GM18868 (cell line): ENCODE measurements around the gene AICDA.
"Not testable (repeated sequence)": the region's sequence is repeated elsewhere in the genome, so short reads cannot be mapped to it uniquely, and the experiment has no call there.

Experiments used
- ATAC-seq: cut with Tn5 transposase; IDR thresholded peaks from one replicate; pipeline ENCODE4 v1.9.1; 2021; ENCODE audit warnings: mild to moderate bottlenecking, moderate library complexity; ENCODE audit not compliant: unreplicated experiment

AICDA gene

DNA sequence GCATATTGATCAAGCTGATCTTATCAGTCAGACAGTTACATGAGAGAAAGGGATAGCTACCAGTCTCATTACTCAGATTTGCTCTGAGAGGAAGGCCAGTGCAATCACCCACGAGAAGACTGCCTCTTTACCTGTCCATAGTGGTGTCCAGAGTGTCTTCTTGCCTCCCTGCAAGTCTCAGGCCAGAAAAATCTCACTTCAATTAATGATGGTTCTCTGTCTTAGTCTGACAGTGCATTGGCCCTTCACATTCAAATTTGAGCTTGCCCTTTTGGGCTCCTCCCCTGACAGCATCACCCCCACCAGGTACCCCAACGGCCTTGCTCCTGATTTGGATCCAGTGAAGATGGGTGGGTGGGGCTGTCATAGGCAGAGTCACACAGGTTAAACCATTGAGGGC lies at the start of gene AICDA:
AICDA (minus strand) TSS at position 231 of the 400 bp plus-strand sequence; CDS start at position 139, 92 bp downstream.
- peak; percentile 39 for ATAC-seq

DNA sequence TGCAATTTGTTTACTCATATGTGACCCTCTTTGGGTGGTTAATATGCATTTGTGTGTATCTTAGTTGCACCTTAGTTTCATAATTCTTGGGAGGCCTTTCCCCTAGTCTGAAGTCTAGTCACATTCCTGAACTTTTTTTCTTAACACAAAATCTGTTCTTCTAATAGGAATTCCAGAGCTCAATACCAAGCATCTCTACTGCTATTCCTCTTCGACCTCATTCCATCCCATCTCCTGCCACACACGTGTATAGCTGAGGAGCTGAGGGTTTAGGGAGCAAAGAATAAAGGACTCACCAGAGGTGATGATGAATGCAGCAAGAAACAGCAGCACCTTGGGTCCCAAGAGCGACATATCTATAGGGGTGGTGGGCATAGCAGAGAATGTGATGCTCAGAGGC lies 49.1 kb upstream of the AICDA start:
- ATAC-seq: no peak

DNA sequence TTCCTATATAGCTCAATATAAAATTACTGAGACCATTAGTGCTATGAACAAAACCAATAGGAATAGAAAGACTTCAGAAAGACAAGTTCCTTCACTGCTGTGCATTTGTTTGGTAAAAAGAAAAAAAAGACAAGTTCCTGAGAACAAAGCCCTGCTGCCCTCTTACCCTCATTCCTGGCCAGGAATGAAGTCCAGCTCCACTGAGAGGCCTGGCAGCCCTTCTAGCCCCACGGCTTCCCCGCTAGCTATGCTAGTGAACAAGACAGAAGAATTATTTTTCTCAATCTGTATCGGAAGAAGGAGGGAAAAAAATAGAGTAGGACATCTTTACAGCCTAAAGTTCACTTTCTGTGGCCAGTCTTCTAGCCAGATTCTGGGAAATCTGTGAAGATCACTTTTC lies 48.4 kb upstream of the AICDA start:
- ATAC-seq: no peak

DNA sequence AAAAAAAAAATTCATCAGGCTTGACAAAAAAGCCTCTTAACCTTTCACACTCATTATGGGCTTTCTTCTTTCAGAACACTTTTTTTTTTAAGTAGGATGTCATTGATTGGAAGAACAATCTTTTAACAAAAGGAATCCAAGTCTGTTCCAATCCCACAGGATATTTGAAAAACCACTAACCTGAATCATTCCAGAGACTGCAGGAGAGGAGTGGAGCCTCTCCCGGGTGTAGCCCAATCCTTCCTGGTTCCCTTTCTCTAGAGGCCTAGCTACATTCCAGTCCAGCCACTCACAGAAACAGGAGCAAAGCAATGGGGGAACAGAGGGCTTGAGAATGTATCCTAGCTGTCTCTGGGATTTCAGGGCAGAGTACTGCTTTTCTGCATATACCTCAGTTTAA lies 45.7 kb upstream of the AICDA start:
- no peak for ATAC-seq

DNA sequence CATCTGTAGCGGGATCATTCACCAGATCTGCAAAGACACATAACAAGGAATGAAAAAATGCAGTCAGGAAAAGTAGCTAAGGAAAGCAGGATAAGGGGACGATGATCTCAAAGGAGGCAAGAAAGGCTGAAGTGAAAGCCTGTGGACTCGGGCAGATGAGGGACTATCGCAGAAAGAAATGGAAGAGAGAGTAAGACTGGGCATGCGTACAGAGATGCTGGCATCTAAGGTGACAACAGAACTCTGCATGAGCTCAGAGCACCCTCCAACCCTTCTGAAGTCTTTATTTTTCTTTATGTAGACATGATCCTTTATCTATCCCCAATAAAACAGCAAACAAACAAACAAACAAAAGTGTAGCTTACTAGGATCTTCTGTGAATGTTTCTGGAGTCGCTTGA lies 42.8 kb upstream of the AICDA start:
- no peak for ATAC-seq

DNA sequence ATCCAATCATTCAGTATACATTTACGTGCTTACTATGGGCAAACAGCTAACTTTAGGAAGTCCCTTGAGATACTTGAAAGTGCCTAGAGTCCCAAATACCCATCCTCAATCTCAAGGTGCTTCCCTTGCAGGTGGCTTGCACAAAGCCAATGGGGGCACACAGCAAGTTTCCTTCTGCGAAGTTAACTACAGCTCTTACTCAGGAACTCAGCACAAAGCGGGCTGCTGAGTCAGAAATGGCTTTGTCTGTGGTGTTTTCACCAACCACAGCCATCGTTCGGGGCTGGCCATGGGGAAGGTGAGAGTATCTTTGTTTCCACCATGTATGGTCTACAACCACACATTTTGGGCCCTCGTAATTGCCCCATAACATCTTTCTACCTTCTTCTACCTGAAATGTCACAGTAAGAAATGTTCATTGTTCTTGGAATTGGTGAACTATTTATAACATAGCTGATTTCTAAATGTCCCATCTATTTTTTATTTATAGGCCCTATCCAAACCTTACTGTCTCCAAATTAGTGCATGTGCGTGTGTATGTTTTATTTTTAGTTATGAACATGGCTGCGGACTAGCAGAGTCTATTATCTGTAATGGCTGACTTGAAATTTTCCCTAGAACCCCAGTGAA lies 36.0 kb upstream of the AICDA start:
- ATAC-seq: peak; percentile 79

DNA sequence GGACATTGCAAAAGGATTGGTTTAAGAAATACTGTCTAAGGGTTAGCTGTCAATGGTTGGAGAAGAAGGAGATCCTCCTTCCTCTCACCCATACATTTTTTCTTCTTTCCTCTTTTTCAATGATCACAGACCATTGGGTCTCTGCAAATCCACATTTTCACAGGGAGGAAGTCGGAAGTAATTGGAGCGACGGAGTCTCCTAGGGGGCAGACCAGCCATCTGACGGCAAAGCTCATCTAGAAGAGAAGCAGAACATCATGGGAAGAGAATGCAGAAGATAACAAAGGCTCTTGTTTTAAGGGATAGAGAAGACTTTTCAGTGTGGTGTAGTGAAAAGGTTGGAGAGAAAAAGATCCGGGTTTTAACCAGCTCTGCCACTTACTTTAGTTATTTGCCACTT lies 35.3 kb upstream of the AICDA start:
- ATAC-seq: no peak

DNA sequence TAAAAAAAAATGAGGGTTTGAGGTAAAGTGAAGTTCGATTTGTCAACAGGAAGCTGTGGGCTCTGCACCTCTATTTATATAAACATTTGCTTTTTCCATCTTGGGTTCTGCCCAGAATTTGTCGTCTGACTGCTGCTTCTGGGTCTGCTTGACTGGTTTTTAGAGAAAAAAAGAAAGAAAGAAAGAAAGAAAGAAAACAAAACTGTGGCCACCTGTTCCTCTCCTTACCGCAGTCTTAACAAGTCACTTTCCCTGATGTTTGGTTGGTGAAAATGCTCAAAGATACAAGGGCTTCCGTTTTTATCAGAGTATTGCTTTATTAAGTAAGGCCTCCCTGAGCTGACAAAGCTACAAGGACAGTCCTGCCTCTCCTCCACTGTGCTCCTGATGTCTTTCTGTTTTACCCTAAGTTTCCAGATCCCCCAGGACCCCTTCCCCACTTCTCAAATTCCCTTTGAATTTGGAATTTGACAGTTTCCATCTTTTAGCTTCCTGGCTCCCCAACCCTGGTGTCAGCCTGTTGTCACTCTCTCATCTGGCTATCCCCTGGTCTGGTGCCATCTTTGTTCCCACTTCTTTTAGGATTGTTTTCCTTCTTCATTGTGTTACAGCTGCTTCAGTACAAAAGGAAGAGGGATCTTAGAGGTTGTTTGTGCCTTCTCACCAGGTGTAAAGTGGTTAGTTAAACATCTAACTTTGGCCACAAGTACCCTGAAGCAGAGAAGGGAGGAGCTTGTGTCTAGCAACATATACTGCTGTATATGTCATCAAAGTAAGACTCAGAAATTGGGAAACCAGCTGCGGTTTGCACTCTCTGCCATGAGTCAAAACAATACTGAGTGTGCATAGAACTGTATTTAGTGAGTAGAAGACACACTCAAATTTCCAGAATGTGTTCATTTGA lies 31.9 kb upstream of the AICDA start:
- ATAC-seq: peak; percentile 58

DNA sequence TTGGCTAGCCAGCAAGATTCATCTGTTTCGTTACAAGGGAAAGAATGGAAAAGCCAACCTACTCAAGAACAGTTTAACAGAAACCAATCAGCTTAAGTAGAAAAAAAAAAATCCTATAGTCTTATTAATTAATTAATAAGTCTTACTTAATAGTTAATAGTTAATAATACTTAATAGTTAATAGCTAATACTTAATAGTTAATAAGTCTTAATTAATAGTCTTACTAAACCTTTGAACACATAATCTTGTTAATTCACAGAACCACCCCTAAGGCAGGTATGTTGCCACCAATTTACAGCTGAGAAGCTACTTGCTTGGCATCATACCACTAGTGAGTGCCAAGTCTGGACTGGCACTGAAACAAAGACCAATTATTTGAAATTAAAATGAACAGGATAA lies 30.1 kb upstream of the AICDA start:
- no peak for ATAC-seq

DNA sequence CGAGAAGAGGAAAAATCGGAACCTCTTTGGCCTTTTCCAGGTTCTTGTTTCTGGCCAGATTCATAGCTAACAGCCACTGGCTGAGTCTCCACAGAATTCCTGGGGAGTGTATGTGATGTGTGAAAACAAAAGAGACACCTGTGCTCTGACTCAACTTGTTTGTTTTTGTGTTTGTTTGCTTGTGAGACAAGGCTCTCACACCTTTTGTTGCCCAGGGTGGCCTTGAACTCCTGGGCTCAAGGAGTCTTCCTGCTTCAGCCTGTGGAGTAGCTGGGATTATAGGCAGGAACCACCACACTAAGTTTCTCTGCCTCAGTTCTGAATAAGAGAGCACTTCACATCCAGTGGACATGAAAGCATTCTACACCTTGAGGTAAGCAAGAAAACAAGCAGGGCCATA lies 27.3 kb upstream of the AICDA start:
- no peak for ATAC-seq

DNA sequence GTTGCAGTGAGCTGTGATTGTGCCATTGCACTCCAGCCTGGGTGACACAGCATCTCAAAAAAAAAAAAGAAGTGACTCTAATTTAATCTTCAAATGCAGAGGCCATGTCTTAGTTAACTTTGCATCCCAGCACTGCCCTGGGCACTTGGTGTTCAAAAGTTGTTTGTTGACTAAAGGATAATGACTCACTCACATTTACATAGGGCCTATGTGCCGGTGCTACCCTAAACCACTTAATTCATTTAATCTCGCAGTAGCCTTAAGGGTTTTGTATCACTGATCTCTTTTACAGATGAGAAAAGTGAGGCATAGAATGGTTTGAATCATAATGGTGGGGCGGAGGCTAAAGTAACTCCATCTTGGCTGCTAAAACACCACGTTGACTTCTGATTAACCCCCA lies 26.3 kb upstream of the AICDA start:
- no peak for ATAC-seq

DNA sequence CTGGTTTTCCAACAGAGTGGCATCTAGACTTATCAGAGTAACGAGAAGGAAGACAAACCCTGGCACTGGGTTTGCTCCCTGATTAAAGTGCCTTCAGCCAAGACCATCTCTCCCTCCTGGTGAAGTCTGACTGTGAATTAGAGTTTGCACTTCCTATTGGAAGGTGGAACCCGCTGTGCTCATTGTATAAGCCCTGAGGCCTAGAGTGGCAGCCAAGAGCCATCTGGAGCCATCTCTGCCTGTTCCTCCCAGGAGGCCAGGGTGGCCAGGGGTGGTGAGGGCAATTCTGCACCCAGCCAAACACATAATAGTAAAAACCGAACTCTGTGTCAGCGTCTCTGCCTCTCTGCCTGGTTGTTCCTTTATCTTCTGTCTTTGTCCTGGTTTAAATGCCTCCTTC lies 25.0 kb upstream of the AICDA start:
- no peak for ATAC-seq

DNA sequence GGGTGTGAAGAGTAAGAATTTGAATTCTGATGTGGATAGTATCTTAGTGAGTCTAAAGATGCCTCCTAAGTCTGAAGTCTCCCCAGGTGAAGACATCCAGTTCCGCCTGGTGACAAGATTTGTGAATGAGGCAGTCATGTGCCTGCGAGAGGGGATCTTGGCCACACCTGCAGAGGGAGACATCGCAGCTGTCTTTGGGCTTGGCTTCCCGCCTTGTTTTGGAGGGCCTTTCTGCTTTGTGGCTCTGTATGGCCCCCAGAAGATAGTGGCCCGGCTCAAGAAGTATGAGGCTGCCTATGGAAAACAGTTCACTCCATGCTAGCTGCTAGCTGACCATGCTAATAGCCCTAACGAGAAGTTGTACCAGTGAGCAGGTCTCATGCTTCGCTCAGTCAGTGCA lies 24.6 kb upstream of the AICDA start:
- no peak for ATAC-seq

DNA sequence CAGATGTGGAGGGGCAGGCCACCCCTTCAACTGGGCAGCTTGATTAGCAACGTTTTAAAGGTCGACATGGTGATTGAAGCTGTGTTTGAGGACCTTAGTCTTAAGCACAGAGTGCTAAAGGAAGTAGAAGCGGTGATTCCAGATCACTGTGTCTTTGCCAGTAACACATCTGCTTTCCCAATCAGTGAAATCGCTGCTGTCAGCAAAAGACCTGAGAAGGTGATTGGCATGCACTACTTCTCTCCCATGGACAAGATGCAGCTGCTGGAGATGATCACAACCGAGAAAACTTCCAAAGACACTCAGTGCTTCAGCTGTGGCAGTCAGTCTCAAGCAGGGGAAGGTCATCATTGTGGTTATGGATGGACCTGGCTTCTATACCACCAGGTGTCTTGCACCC lies 23.9 kb upstream of the AICDA start:
- no peak for ATAC-seq

DNA sequence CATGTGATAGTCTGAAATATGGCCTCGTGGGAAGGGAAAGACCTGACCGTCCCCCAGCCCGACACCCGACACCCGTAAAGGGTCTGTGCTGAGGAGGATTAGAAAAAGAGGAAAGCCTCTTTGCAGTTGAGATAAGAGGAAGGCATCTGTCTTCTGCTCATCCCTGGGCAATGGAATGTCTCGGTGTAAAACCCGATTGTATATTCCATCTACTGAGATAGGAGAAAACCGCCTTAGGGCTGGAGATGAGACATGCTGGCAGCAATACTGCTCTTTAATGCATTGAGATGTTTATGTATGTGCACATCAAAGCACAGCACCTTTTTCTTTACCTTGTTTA lies 23.3 kb upstream of the AICDA start:
- ATAC-seq: not testable (repeated sequence)

DNA sequence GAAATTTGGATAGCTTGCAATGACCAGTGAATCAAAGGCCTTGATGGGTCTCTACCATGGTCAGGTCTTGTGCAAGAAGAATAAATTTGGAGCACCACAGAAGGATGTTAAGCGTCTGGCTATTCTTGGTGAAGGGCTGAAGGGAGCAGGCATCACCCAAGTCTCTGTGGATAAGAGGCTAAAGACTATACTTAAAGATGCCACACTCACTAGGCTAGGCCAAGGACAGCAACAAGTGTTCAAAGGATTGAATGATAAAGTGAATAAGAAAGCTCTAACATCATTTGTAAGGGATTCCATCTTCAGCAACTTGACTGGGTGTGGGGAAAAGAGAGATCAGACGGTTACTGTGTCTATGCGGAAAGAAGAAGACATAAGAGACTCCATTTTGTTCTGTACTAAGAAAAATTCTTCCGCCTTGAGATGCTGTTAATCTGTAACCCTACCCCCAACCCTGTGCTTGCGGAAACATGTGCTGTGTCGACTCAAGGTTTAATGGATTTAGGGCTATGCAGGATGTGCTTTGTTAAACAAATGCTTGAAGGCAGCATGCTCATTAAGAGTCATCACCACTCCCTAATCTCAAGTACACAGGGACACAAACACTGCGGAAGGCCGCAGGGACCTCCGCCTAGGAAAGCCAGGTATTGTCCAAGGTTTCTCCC lies 22.8 kb upstream of the AICDA start:
- ATAC-seq: not testable (repeated sequence)

DNA sequence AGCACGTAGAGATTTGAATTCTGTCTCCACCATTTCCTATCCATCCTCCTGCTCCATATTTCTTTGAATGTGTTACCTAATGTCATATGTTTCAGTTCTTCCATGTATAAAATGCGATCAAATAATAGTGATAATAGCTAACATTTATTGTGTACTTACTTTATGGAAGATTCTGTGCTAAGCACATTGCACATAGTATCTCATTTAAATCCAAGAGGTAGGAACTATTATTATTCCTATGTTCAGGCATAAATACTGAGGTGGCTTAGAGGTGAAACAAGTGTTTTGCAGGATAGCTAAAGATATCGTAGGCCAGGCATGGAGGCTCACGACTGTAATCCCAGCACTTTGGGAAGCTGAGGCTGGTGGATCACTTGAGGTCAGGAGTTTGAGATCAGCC lies 17.5 kb upstream of the AICDA start:
- ATAC-seq: no peak

DNA sequence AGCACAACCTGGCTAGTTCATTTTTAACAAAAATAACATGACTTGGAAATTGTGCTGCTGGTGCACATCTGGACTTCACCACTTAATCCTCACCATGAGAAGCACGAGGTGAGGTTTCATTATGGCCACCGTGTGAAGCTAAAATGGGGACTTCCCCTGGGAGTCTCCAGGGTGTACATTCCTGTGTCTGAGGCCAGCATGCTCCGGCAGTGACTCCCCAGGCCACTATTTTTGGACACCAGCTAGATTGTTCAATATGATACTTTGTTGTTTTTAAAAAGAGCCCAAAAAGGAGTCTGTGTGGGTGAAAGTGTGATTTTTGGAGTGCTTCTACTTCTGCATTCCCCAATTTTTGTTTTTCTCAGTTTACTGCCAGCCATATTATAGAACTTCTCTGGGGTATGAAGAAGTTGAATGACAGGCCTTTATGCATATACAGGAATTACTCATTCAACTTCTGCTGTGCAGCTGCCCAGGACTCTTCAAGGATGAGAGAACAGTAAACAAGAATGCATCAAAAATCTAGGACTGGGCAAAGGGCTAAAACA lies 16.9 kb upstream of the AICDA start:
- peak; percentile 95 for ATAC-seq

DNA sequence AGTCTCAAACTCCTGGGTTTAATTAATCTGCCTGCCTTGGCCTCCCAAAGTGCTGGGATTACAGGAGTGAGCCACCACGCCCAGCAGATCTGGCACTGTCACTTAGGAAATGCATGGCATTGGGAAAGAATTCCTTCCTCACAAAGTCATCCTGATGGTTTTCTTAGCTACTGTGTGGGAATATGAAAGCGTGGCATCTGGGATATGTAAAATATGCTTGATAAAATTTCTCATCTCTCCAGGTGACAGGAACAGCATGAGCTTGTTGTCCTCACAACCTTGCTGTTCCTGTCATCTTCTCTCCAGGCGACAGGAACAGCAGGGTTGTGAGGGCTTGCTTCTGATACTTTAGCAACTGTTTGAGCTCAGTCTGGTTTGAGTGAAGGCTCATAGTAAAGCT lies 16.1 kb upstream of the AICDA start:
- no peak for ATAC-seq

DNA sequence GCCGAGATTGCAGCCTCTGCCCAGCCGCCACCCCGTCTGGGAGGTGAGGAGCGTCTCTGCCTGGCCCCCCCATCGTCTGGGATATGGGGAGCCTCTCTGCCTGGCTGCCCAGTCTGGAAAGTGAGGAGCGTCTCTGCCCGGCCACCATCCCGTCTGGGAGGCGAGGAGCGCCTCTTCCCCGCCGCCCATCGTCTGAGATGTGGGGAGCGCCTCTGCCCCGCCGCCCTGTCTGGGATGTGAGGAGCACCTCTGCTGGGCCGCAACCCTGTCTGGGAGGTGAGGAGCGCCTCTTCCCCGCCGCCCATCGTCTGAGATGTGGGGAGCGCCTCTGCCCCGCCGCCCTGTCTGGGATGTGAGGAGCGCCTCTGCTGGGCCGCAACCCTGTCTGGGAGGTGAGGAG lies 12.1 kb upstream of the AICDA start:
- not testable (repeated sequence) for ATAC-seq

DNA sequence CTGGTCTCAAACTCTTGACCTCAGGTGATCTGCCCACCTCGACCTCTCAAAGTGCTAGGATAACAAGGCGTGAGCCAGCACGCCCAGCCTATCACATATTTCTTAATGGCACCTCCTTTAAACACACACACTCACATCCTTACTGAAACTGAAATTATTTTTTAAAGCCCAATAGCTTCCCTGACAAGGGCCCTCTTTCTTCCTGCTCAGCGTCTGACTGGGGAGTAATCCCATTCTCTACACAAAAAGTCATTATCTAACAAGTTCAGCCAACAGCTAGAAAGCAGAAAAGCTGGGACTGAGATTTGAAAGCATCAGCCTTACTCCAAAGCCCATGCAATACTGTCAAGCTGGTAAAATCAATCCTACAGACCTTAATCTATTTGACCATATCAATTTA lies 10.0 kb upstream of the AICDA start:
- no peak for ATAC-seq

DNA sequence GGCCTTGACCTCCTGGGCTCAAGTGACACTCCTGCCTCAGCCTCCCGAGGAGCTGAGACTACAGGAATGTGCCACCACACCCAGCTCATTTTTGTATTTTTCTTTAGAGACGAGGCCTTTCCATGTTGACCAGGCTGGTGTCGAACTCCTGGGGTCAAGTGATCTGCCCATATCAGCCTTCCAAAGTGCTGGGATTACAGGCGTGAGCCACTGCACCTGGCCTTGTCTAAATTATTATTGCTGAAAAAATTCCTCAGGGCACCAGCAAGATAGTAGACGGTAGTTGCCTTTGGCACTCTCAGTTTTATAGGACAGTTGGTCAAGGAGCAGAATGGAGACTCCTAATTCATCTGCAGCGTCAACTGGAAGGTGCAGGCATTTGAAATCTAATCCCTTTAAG lies 2.5 kb upstream of the AICDA start:
- ATAC-seq: no peak
